GM12878 (cell line): ENCODE results near the gene COL13A1. TPM values are rescaled to one million over a fixed set of nuclear protein-coding genes. Genes with fewer than 3 reads are reported as not detected.

Experiments used
- ATAC-seq: fragments of 200-7000 bp; cut with Tn5 transposase; 3 replicates; pipeline ENCODE4 v1.9.1; 2020; ENCODE audit warnings: mild to moderate bottlenecking, moderate library complexity
- BruUV-seq: library from RNA; stranded (reverse); fragments of 400-500 nt; replicated peaks from 2 replicates; lab custom pipeline; 2021; lab: Mats Ljungman, UMichigan
- CTCF ChIA-PET: fragments of 300-600 bp; sonication (Branson Sonifier 250); formaldehyde crosslinking; extraction: SDS; loops from one replicate; lab custom pipeline; 2021; ENCODE audit warnings: inconsistent platforms; lab: Yijun Ruan, JAX
- POLR2A ChIA-PET: fragments of 350-600 bp; formaldehyde crosslinking; extraction: SDS; loops from one replicate; lab custom pipeline; 2021; ENCODE audit warnings: inconsistent platforms; lab: Charles Lee
- RAD21 ChIA-PET: fragments of 300-600 bp; sonication (Branson Sonifier 250); formaldehyde crosslinking; loops from one replicate; lab custom pipeline; 2023; ENCODE audit warnings: antibody characterized with exemption; ENCODE audit not compliant: unreplicated experiment; lab: Charles Lee
- SMC1A ChIA-PET: fragments of 300-600 bp; sonication (Branson Sonifier 250); formaldehyde crosslinking; loops from one replicate; lab custom pipeline; 2023; ENCODE audit not compliant: unreplicated experiment, uncharacterized antibody; lab: Charles Lee
- DNase-seq: peaks from one replicate; pipeline ENCODE4 v3.0.0-alpha.2; 2011; ENCODE audit warnings: low read depth, low spot score
- FAIRE-seq: peaks from 3 replicates; lab custom pipeline; 2011; peaks lifted over from hg19 to GRCh38; lab: Jason Lieb, UNC
- H2AFZ ChIP-seq: 2 replicates; pipeline ENCODE4 v1.6.0; 2011; ENCODE audit warnings: low read depth, low read length, control low read depth; ENCODE audit not compliant: control insufficient read depth
- H3K27ac ChIP-seq: 2 replicates; pipeline ENCODE4 v1.5.1; 2011; ENCODE audit warnings: control low read depth; ENCODE audit not compliant: control insufficient read depth, insufficient read depth
- H3K27me3 ChIP-seq, 2 experiments: replicated peaks in 1 of 2; 2 replicates each; pipeline versions ENCODE4 v1.6.0 to v1.6.1; 2011; ENCODE audit warnings: low read length in 1 of 2; ENCODE audit not compliant: control insufficient read depth in 2 of 2, insufficient read depth in 2 of 2
- H3K36me3 ChIP-seq, 2 experiments: 2 replicates each; pipeline ENCODE4 v1.5.1; 2011; ENCODE audit warnings: low read length in 1 of 2; ENCODE audit not compliant: control insufficient read depth in 2 of 2, insufficient read depth in 2 of 2
- H3K4me1 ChIP-seq: 2 replicates; pipeline ENCODE4 v1.6.1; 2011; ENCODE audit warnings: mild to moderate bottlenecking, low read length, moderate library complexity, mixed read lengths; ENCODE audit not compliant: control insufficient read depth, insufficient read depth
- H3K4me2 ChIP-seq: 2 replicates; pipeline ENCODE4 v1.6.0; 2011; ENCODE audit warnings: control low read depth; ENCODE audit not compliant: control insufficient read depth, insufficient read depth
- H3K4me3 ChIP-seq: fragments of 200-600 bp; sonication (generic); 2 replicates; pipeline ENCODE4 v1.5.1; 2016
- H3K79me2 ChIP-seq: 2 replicates; pipeline ENCODE4 v1.6.0; 2011; ENCODE audit warnings: low read length; ENCODE audit not compliant: control insufficient read depth, insufficient read depth
- H3K9ac ChIP-seq: 2 replicates; pipeline ENCODE4 v1.8.0; 2011; ENCODE audit warnings: low read length, control low read depth, mixed read lengths; ENCODE audit not compliant: control insufficient read depth, insufficient read depth
- H3K9me3 ChIP-seq: replicated peaks from 3 replicates; pipeline ENCODE4 v1.5.1; 2011; ENCODE audit warnings: mild to moderate bottlenecking, low read length; ENCODE audit not compliant: control insufficient read depth, insufficient read depth
- H4K20me1 ChIP-seq: 2 replicates; pipeline ENCODE4 v1.6.0; 2011; ENCODE audit not compliant: control insufficient read depth, insufficient read depth
- BACH1 ChIP-seq: fragments of 450-650 bp; IDR thresholded peaks from 2 replicates; pipeline ENCODE4 v1.6.1; 2017; ENCODE audit warnings: mild to moderate bottlenecking, borderline replicate concordance
- EED ChIP-seq: sonication (generic); IDR thresholded peaks from 2 replicates; pipeline ENCODE4 v1.6.1; 2016; ENCODE audit warnings: antibody characterized with exemption, low read depth
- ELK1 ChIP-seq: IDR thresholded peaks from 2 replicates; pipeline ENCODE4 v1.6.1; 2012; ENCODE audit warnings: low read depth, low read length, improper control_type of control experiment
- IRF3 ChIP-seq: fragments of 450-650 bp; IDR thresholded peaks from 2 replicates; pipeline ENCODE4 v1.6.1; 2014; ENCODE audit warnings: mild to moderate bottlenecking
- MAX ChIP-seq: IDR thresholded peaks from 2 replicates; pipeline ENCODE4 v1.6.1; 2012; ENCODE audit warnings: low read depth, low read length, improper control_type of control experiment
- NFYB ChIP-seq: IDR thresholded peaks from 2 replicates; pipeline ENCODE4 v1.6.1; 2011; ENCODE audit warnings: low read depth, mild to moderate bottlenecking, low read length, improper control_type of control experiment, moderate library complexity; ENCODE audit not compliant: insufficient read depth
- RAD51 ChIP-seq: fragments of 450-650 bp; IDR thresholded peaks from 2 replicates; pipeline ENCODE4 v1.6.1; 2016; ENCODE audit warnings: moderate library complexity, mild to moderate bottlenecking, inconsistent platforms
- ZNF384 ChIP-seq: IDR thresholded peaks from 2 replicates; pipeline ENCODE4 v1.6.1; 2012; ENCODE audit warnings: low read depth, mild to moderate bottlenecking, low read length, improper control_type of control experiment, borderline replicate concordance
- WGBS: methylation state at CpG from one replicate; pipeline ENCODE4 v1.1.6; 2016; ENCODE audit warnings: low lambda C conversion rate; ENCODE audit not compliant: insufficient replicate concordance, insufficient coverage; ENCODE audit errors: missing lambda C conversion rate; 5-methylcytosine and 5-hydroxymethylcytosine counted together
- in situ Hi-C: fragments of 300-500 bp; cut with MboI; formaldehyde crosslinking; loops from 9 replicates; pipeline ENCODE4 v1.14.3; 2018; ENCODE audit warnings: mixed read lengths
- intact Hi-C: fragments of 100-400 bp; cut with micrococcal nuclease; formaldehyde crosslinking; loops from one replicate; pipeline ENCODE4 v1.14.2; 2022; ENCODE audit not compliant: unreplicated experiment
- polyA plus RNA-seq, 11 experiments: library from polyadenylated mRNA; depleted of rRNA in 4 of 11; unstranded in 6 of 11; stranded (reverse) in 5 of 11; fragments of >200 nt; fragmentation: Nextera tagmentation in 4 of 11; fragmentation: Illumina TruSeq in 1 of 11; extraction: Ambion mirVana in 4 of 11; extraction: Trizol in 1 of 11; gene quantifications; 1 replicate in 1 of 11; 2 replicates in 10 of 11; pipeline versions ENCODE4 v1.2.1 to v1.2.3, GENCODE V29; 2011 to 2016; ENCODE audit warnings: inconsistent platforms in 2 of 11, missing spikeins in 2 of 11, low read depth in 1 of 11
- total RNA-seq, 4 experiments: library from RNA; depleted of rRNA in 3 of 4; stranded (reverse); fragments of >200 nt in 3 of 4; fragmentation: Illumina TruSeq in 1 of 4; extraction: Trizol in 1 of 4; gene quantifications; 2 replicates each; pipeline versions ENCODE4 v1.2.1 to v1.2.3, GENCODE V29; 2013 to 2021
- TF ChIP-seq, protein P1 (sequence below): fragments of 450-650 bp; formaldehyde crosslinking; IDR thresholded peaks from 2 replicates; pipeline ENCODE4 v1.4.0; 2020; ENCODE audit warnings: mild to moderate bottlenecking, moderate library complexity

The COL13A1 gene
- total and polyA plus RNA-seq, 10 of the 15 experiments (the other 5 are each of a cell fraction or from before 2014, with no cell fraction given) = 0.03 to 0.15 (median 0.05) TPM; not detected in 7

DNA sequence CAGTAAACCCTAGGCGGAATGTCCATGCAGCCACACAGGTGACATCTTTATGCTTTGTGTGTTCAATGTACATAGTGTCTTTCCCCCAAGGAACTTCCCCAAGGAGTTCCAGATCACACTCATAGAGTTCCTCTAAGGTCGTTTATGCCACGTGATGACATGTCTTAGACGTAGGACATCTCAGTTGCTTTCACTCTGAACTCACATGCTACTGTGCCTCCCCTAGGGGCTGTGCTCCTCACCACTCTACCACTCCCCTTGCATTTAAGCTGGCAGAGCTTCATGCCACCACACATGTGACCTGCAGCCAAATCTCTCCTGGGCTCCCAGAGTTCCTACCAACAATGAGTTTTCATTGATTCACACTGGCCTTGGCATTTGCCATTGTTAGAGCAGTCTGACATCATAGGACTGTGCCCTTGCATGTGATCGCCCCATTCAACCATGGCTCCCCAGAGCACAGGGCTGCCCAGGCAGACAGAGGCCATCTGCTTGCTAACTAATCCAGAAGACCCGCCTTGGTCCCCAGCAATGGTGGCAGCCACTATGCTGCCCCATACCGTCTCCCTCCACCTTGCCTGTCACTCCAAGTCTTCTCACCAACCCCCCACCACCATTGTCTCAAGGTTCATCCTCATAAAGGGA is 155.7 kb downstream of the COL13A1 start:
- SMC1A ChIA-PET = interaction anchor here (0.8 to 3.2 kb wide), 11 partner anchors 11 to 303 kb away, joined by 3 to 26 read pairs (median 4); partner anchors contain the start of gene TYSND1
- DNase-seq = no peak

More for the DNA sequence above, 155.7 kb downstream of the COL13A1 start:
- POLR2A ChIA-PET = no interaction called here
- no peak for FAIRE-seq
- TF ChIP-seq ELK1 (no peak), BACH1 (no peak), MAX (0 out of 2 replicates have a peak, but pooled peaks have one; percentile 6), ZNF384 (no peak), IRF3 (no peak), RAD51 (peak; percentile 28; the same call in 1 of the 2 replicates), NFYB (no peak), EED (no peak)
- TF ChIP-seq, protein P1, sequence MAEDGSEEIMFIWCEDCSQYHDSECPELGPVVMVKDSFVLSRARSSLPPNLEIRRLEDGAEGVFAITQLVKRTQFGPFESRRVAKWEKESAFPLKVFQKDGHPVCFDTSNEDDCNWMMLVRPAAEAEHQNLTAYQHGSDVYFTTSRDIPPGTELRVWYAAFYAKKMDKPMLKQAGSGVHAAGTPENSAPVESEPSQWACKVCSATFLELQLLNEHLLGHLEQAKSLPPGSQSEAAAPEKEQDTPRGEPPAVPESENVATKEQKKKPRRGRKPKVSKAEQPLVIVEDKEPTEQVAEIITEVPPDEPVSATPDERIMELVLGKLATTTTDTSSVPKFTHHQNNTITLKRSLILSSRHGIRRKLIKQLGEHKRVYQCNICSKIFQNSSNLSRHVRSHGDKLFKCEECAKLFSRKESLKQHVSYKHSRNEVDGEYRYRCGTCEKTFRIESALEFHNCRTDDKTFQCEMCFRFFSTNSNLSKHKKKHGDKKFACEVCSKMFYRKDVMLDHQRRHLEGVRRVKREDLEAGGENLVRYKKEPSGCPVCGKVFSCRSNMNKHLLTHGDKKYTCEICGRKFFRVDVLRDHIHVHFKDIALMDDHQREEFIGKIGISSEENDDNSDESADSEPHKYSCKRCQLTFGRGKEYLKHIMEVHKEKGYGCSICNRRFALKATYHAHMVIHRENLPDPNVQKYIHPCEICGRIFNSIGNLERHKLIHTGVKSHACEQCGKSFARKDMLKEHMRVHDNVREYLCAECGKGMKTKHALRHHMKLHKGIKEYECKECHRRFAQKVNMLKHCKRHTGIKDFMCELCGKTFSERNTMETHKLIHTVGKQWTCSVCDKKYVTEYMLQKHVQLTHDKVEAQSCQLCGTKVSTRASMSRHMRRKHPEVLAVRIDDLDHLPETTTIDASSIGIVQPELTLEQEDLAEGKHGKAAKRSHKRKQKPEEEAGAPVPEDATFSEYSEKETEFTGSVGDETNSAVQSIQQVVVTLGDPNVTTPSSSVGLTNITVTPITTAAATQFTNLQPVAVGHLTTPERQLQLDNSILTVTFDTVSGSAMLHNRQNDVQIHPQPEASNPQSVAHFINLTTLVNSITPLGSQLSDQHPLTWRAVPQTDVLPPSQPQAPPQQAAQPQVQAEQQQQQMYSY (CRISPR knock-in tag) = no peak
- TF ChIP-seq, all 136 proteins: peak for 2
- 0 out of 2 replicates have a peak, but pooled peaks cover 4% of the 10 kb centered on the region for H4K20me1 ChIP-seq
- H3K4me1 ChIP-seq = peaks cover 9% of the 10 kb centered on the region
- H3K4me2 ChIP-seq = no peak overlapping the region
- H2AFZ ChIP-seq = no peak overlapping the region
- ATAC-seq = peak; percentile 14; the same call in 1 of the 3 replicates
- ChIA-PET RAD21 (interaction anchor here (1.4 to 3.8 kb wide), 7 partner anchors 19 to 189 kb away, joined by 5 to 37 read pairs (median 22); partner anchors contain the start of gene TYSND1), CTCF (interaction anchor here (1.0 to 6.2 kb wide), 25 partner anchors 8 to 442 kb away, joined by 3 to 100 read pairs (median 6); partner anchors contain the start of gene TYSND1)
- H3K36me3 ChIP-seq = no peaks in the 10 kb centered on the region
- no peak overlapping the region for H3K4me3 ChIP-seq
- no peaks in the 10 kb centered on the region for H3K9me3 ChIP-seq
- H3K27me3 ChIP-seq = peaks cover 0 to 2% of the 10 kb centered on the region in 2 experiments; a peak in 2 of 4 replicates
- no TSS peak for BruUV-seq
- H3K79me2 ChIP-seq = no peaks in the 10 kb centered on the region
- intact Hi-C loops = no loop called here
- in situ Hi-C loops = no loop called here
- WGBS = 18% methylated on average over 7 of the region's 7 CpGs
- H3K27ac ChIP-seq = no peak overlapping the region
- no peak overlapping the region for H3K9ac ChIP-seq
